ENCODE results near the gene KLC3.

DNA sequence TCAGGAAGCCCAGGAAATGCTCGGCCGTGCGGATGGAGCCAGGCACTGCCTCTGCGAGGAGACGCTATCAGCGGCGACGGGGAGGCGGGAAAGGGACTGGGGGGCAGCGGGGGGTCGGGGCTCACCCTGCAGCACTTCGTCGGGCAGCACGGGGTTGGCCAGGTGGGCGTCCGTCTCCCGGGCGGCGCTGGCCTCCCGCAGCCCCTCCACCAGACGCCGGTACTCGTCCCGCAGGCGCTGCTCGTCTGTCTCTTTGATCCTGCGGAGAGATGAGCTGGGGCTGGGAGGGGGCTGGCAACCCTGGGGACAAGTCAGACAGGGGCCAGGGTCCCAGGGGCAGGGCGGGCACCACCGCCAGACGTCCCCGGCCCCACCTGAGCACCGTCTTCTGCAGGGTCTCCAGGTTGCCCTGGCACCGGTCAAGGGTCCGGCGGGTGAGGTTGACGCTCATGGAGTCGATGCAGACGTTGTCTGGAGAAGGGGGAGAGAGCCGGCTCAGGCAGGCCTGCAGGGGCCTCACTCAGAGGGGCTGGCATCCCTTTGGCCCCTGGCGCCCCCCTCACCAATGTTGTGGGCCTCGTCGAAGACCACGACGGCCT is 23.4 kb downstream of the KLC3 start:
- TF ChIP-seq, protein P1, sequence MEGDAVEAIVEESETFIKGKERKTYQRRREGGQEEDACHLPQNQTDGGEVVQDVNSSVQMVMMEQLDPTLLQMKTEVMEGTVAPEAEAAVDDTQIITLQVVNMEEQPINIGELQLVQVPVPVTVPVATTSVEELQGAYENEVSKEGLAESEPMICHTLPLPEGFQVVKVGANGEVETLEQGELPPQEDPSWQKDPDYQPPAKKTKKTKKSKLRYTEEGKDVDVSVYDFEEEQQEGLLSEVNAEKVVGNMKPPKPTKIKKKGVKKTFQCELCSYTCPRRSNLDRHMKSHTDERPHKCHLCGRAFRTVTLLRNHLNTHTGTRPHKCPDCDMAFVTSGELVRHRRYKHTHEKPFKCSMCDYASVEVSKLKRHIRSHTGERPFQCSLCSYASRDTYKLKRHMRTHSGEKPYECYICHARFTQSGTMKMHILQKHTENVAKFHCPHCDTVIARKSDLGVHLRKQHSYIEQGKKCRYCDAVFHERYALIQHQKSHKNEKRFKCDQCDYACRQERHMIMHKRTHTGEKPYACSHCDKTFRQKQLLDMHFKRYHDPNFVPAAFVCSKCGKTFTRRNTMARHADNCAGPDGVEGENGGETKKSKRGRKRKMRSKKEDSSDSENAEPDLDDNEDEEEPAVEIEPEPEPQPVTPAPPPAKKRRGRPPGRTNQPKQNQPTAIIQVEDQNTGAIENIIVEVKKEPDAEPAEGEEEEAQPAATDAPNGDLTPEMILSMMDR (IDR thresholded peaks at IDR 0.05): no peak
- TF ChIP-seq EP300 (IDR thresholded peaks at IDR 0.05): no peak
- TF ChIP-seq POLR2A (IDR thresholded peaks at IDR 0.05): no peak
- no peak for TF ChIP-seq POLR2AphosphoS5 (IDR thresholded peaks at IDR 0.05)

Data from sigmoid colon (tissue), 4 donors.